MM.1S (cell line): Measurements from ENCODE around the gene SLC7A1.

Experiments
- DNase-seq: peaks from one replicate; pipeline ENCODE4 v3.0.0-alpha.2; 2015
- H2AFZ ChIP-seq: fragments of 300-600 bp; sonication (generic); 2 replicates; pipeline ENCODE4 v1.6.0; 2016; ENCODE audit warnings: antibody characterized with exemption, low read length
- H3F3A ChIP-seq: fragments of 300-600 bp; sonication (generic); 2 replicates; pipeline ENCODE4 v1.6.1; 2016; ENCODE audit warnings: mild to moderate bottlenecking, antibody characterized with exemption, low read length, moderate library complexity, mixed read lengths; ENCODE audit not compliant: insufficient read depth
- H3K27ac ChIP-seq: fragments of 300-600 bp; sonication (generic); 2 replicates; pipeline ENCODE4 v1.5.1; 2016; ENCODE audit warnings: mild to moderate bottlenecking, low read length
- H3K27me3 ChIP-seq: fragments of 300-600 bp; sonication (generic); replicated peaks from 2 replicates; pipeline ENCODE4 v1.6.0; 2016; ENCODE audit warnings: low read length; ENCODE audit not compliant: insufficient read depth
- H3K36me3 ChIP-seq: fragments of 300-600 bp; sonication (generic); replicated peaks from 2 replicates; pipeline ENCODE4 v1.6.1; 2016; ENCODE audit warnings: mild to moderate bottlenecking, low read length, mixed read lengths; ENCODE audit not compliant: insufficient read depth
- H3K4me1 ChIP-seq: fragments of 300-600 bp; sonication (generic); 2 replicates; pipeline ENCODE4 v1.6.1; 2016; ENCODE audit warnings: low read length, mixed read lengths
- H3K4me2 ChIP-seq: fragments of 300-600 bp; sonication (generic); 2 replicates; pipeline ENCODE4 v1.6.0; 2016; ENCODE audit warnings: low read depth, low read length
- H3K4me3 ChIP-seq: fragments of 300-600 bp; sonication (generic); 2 replicates; pipeline ENCODE4 v1.5.1; 2016; ENCODE audit warnings: low read length, mixed read lengths
- H3K79me2 ChIP-seq: fragments of 300-600 bp; sonication (generic); 2 replicates; pipeline ENCODE4 v1.6.1; 2016; ENCODE audit warnings: mixed run types, low read length, mixed read lengths
- H3K9ac ChIP-seq: fragments of 300-600 bp; sonication (generic); 2 replicates; pipeline ENCODE4 v1.6.1; 2016; ENCODE audit warnings: low read length, mixed read lengths
- H3K9me2 ChIP-seq: fragments of 300-600 bp; sonication (generic); replicated peaks from 2 replicates; pipeline ENCODE4 v1.6.1; 2016; ENCODE audit warnings: mild to moderate bottlenecking, low read length, mixed read lengths; ENCODE audit not compliant: insufficient read depth
- H3K9me3 ChIP-seq: fragments of 300-600 bp; sonication (generic); replicated peaks from 2 replicates; pipeline ENCODE4 v1.6.1; 2016; ENCODE audit warnings: mild to moderate bottlenecking, low read length, mixed read lengths; ENCODE audit not compliant: insufficient read depth
- H4K20me1 ChIP-seq: fragments of 300-600 bp; sonication (generic); 2 replicates; pipeline ENCODE4 v1.6.1; 2016; ENCODE audit warnings: mild to moderate bottlenecking, low read length, moderate library complexity, mixed read lengths; ENCODE audit not compliant: insufficient read depth
- CTCF ChIP-seq: fragments of 300-600 bp; sonication (generic); IDR thresholded peaks from 2 replicates; pipeline ENCODE4 v1.5.1; 2016; ENCODE audit warnings: antibody characterized with exemption, low read length, mixed read lengths
- EZH2 ChIP-seq: fragments of 300-600 bp; sonication (generic); optimal IDR thresholded peaks from 2 replicates; pipeline ENCODE3; 2017; ENCODE audit warnings: low read depth, mild to moderate bottlenecking, antibody characterized with exemption, low read length, mixed read lengths
- EZH2phosphoT487 ChIP-seq: fragments of 300-600 bp; sonication (generic); IDR thresholded peaks from 2 replicates; pipeline ENCODE4 v1.6.1; 2018; ENCODE audit warnings: antibody characterized with exemption, low read length

The SLC7A1 gene

GRCh38 chr13:29504691-29505090 lies 90.8 kb downstream of the SLC7A1 start:
- Histone ChIP-seq H2AFZ (no peak overlapping the region), H3F3A (no peaks in the 10 kb centered on the region), H3K27ac (no peak overlapping the region), H3K4me3 (no peak overlapping the region), H3K4me2 (no peak overlapping the region), H3K9ac (no peak overlapping the region), H3K36me3 (no peaks in the 10 kb centered on the region), H4K20me1 (no peaks in the 10 kb centered on the region), H3K9me2 (no peaks in the 10 kb centered on the region), H3K27me3 (no peaks in the 10 kb centered on the region), H3K9me3 (no peaks in the 10 kb centered on the region), H3K4me1 (no peaks in the 10 kb centered on the region), H3K79me2 (no peaks in the 10 kb centered on the region)
- TF ChIP-seq CTCF (no peak), EZH2 (no peak), EZH2phosphoT487 (no peak)
- DNase-seq: no peak

- H3K4me1 ChIP-seq: no peaks in the 10 kb centered on the region
- no peak overlapping the region for H3K9ac ChIP-seq
- H3K4me2 ChIP-seq: no peak overlapping the region
- no peak overlapping the region for H3K27ac ChIP-seq
- no peaks in the 10 kb centered on the region for H3F3A ChIP-seq
- H3K27me3 ChIP-seq: no peaks in the 10 kb centered on the region
- no peaks in the 10 kb centered on the region for H3K79me2 ChIP-seq
- DNase-seq: no peak
- no peaks in the 10 kb centered on the region for H3K36me3 ChIP-seq
- no peak for TF ChIP-seq EZH2
- TF ChIP-seq EZH2phosphoT487: no peak
- TF ChIP-seq CTCF: no peak
- no peak overlapping the region for H3K4me3 ChIP-seq
- no peaks in the 10 kb centered on the region for H3K9me3 ChIP-seq
- H3K9me2 ChIP-seq: no peaks in the 10 kb centered on the region
- H4K20me1 ChIP-seq: no peaks in the 10 kb centered on the region
- no peak overlapping the region for H2AFZ ChIP-seq
Measured at GRCh38 chr13:29503041-29503837, 92.2 kb downstream of the SLC7A1 start.

GRCh38 chr13:29502391-29503008 lies 93.0 kb downstream of the SLC7A1 start:
- TF ChIP-seq EZH2: no peak
- TF ChIP-seq EZH2phosphoT487: no peak
- TF ChIP-seq CTCF: no peak
- Histone ChIP-seq H2AFZ (no peak overlapping the region), H3K9me2 (no peaks in the 10 kb centered on the region), H3K9ac (no peak overlapping the region), H3K79me2 (no peaks in the 10 kb centered on the region), H3K27ac (no peak overlapping the region), H3F3A (no peaks in the 10 kb centered on the region), H3K4me2 (no peak overlapping the region), H3K36me3 (no peaks in the 10 kb centered on the region), H3K4me1 (no peaks in the 10 kb centered on the region), H3K9me3 (no peaks in the 10 kb centered on the region), H4K20me1 (no peaks in the 10 kb centered on the region), H3K27me3 (no peaks in the 10 kb centered on the region), H3K4me3 (no peak overlapping the region)
- no peak for DNase-seq
